ENCODE results near the gene CNTNAP2.

CNTNAP2 gene

DNA sequence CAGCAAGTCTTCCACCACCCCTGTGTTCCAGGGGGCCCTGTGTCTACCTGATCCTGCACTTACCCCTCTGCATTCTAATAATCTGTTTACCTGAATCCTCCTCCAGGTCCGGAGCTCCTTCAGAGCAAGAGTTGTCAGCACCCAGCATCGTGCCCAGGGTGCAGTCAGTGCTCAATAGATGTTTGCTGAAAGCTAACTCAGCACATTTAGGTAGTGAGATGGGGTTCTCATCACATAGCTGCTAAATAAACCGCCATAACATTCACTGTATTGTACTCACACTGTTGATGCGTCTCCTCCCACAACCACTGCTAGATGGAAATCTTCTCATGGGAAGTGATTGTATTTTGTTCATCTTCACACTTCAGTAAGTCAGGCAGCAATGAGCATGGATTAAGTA, 2097.5 kb downstream of the CNTNAP2 start:
- Histone ChIP-seq H3K4me2 (ENCODE audit: low read depth, low read length, poor library complexity, severe bottlenecking) (no peak overlapping the region), H3F3A (ENCODE audit: insufficient read depth) (no peaks in the 10 kb centered on the region), H3K27me3 (ENCODE audit: low read length) (no peaks in the 10 kb centered on the region), H3K9me3 (ENCODE audit: insufficient read depth, low read length) (no peaks in the 10 kb centered on the region), H3K9ac (ENCODE audit: low read length) (no peak overlapping the region), H3K36me3 (ENCODE audit: low read length) (no peaks in the 10 kb centered on the region), H4K20me1 (ENCODE audit: low read depth, low read length) (no peaks in the 10 kb centered on the region), H3K9me2 (replicated peaks; ENCODE audit: insufficient read depth, low read length) (no peaks in the 10 kb centered on the region), H2AFZ (ENCODE audit: low read depth, low read length, severe bottlenecking) (no peak overlapping the region), H3K27ac (ENCODE audit: low read depth, low read length) (no peak overlapping the region), H3K79me2 (ENCODE audit: insufficient read depth, low read length) (no peaks in the 10 kb centered on the region), H3K4me3 (ENCODE audit: insufficient read depth, low read length, poor library complexity, severe bottlenecking) (no peak overlapping the region)
- TF ChIP-seq, protein P1, sequence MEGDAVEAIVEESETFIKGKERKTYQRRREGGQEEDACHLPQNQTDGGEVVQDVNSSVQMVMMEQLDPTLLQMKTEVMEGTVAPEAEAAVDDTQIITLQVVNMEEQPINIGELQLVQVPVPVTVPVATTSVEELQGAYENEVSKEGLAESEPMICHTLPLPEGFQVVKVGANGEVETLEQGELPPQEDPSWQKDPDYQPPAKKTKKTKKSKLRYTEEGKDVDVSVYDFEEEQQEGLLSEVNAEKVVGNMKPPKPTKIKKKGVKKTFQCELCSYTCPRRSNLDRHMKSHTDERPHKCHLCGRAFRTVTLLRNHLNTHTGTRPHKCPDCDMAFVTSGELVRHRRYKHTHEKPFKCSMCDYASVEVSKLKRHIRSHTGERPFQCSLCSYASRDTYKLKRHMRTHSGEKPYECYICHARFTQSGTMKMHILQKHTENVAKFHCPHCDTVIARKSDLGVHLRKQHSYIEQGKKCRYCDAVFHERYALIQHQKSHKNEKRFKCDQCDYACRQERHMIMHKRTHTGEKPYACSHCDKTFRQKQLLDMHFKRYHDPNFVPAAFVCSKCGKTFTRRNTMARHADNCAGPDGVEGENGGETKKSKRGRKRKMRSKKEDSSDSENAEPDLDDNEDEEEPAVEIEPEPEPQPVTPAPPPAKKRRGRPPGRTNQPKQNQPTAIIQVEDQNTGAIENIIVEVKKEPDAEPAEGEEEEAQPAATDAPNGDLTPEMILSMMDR (IDR thresholded peaks at IDR 0.05; ENCODE audit: insufficient read depth, low read length, poor library complexity, severe bottlenecking) = no peak
- TF ChIP-seq EZH2phosphoT487 (conservative IDR thresholded peaks at IDR 0.05; ENCODE audit: low read length) = no peak

DNA sequence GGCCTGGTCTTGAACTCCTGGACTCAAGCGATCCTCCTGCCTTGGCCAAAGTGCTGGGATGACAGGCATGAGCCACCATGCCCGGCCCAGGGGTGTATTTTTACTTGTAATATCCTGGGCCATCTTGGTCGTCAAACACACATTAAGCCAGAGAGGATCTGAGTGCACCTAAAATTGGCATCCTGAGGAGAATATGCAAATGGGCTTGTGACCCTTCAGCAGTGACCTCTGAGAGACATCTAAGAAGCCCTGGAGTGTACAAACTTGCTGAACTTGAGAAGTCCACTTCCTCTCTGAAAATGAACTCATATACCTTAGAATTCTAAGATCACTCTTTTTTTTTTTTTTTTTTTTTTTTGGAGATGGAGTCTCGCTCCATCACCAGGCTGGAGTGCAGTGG, 2102.0 kb downstream of the CNTNAP2 start:
- H3K36me3 ChIP-seq (ENCODE audit: low read length) = no peaks in the 10 kb centered on the region
- H3K79me2 ChIP-seq (ENCODE audit: insufficient read depth, low read length) = no peaks in the 10 kb centered on the region
- H3F3A ChIP-seq (ENCODE audit: insufficient read depth) = no peaks in the 10 kb centered on the region
- H3K9me2 ChIP-seq (replicated peaks; ENCODE audit: insufficient read depth, low read length) = no peaks in the 10 kb centered on the region
- no peak for TF ChIP-seq EZH2phosphoT487 (conservative IDR thresholded peaks at IDR 0.05; ENCODE audit: low read length)
- TF ChIP-seq, protein P1 (IDR thresholded peaks at IDR 0.05; ENCODE audit: insufficient read depth, low read length, poor library complexity, severe bottlenecking) = no peak
- H3K27ac ChIP-seq (ENCODE audit: low read depth, low read length) = no peak overlapping the region
- no peak overlapping the region for H3K9ac ChIP-seq (ENCODE audit: low read length)
- no peaks in the 10 kb centered on the region for H3K27me3 ChIP-seq (ENCODE audit: low read length)
- no peaks in the 10 kb centered on the region for H3K9me3 ChIP-seq (ENCODE audit: insufficient read depth, low read length)
- H3K4me3 ChIP-seq (ENCODE audit: insufficient read depth, low read length, poor library complexity, severe bottlenecking) = no peak overlapping the region
- H2AFZ ChIP-seq (ENCODE audit: low read depth, low read length, severe bottlenecking) = no peak overlapping the region
- H4K20me1 ChIP-seq (ENCODE audit: low read depth, low read length) = no peaks in the 10 kb centered on the region
- H3K4me2 ChIP-seq (ENCODE audit: low read depth, low read length, poor library complexity, severe bottlenecking) = no peak overlapping the region

DNA sequence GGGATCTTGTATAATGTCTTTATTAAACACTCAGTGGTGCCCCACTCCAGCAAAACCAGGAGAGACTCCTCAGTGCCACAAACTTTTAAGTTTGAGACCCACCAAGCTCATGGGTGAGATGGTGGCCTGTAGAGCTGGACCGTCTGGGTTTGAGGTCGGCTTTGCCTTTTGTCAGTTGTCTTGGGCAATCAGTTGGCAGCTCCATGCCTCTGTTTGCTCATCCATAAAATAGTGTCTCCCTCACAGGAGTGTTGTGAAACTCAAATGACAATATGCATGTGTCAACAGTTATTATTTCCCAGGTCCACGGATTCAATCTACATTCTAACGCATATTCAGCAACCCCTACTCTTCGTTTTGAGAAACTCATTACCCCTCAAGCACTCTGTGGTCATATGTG, 2106.1 kb downstream of the CNTNAP2 start:
- no peak overlapping the region for H3K4me3 ChIP-seq (ENCODE audit: insufficient read depth, low read length, poor library complexity, severe bottlenecking)
- no peaks in the 10 kb centered on the region for H3K9me3 ChIP-seq (ENCODE audit: insufficient read depth, low read length)
- no peak for TF ChIP-seq EZH2phosphoT487 (conservative IDR thresholded peaks at IDR 0.05; ENCODE audit: low read length)
- TF ChIP-seq, protein P1 (IDR thresholded peaks at IDR 0.05; ENCODE audit: insufficient read depth, low read length, poor library complexity, severe bottlenecking) = no peak
- no peaks in the 10 kb centered on the region for H3K9me2 ChIP-seq (replicated peaks; ENCODE audit: insufficient read depth, low read length)
- H3K4me2 ChIP-seq (ENCODE audit: low read depth, low read length, poor library complexity, severe bottlenecking) = no peak overlapping the region
- H3K27ac ChIP-seq (ENCODE audit: low read depth, low read length) = no peak overlapping the region
- H3K36me3 ChIP-seq (ENCODE audit: low read length) = no peaks in the 10 kb centered on the region
- no peak overlapping the region for H3K9ac ChIP-seq (ENCODE audit: low read length)
- H3F3A ChIP-seq (ENCODE audit: insufficient read depth) = no peaks in the 10 kb centered on the region
- no peak overlapping the region for H2AFZ ChIP-seq (ENCODE audit: low read depth, low read length, severe bottlenecking)
- no peaks in the 10 kb centered on the region for H4K20me1 ChIP-seq (ENCODE audit: low read depth, low read length)
- H3K27me3 ChIP-seq (ENCODE audit: low read length) = no peaks in the 10 kb centered on the region
- no peaks in the 10 kb centered on the region for H3K79me2 ChIP-seq (ENCODE audit: insufficient read depth, low read length)
